Measurements from ENCODE around the gene RNF43.

The RNF43 gene

GRCh38 chr17:58373003-58373402 lies 44.3 kb downstream of the RNF43 start:
- WGBS, 2 experiments (ENCODE audit: insufficient coverage in 2 of 2) = 88 to 92% methylated on average over 2 to 4 of the region's 5 CpGs
- Histone ChIP-seq H3K9me3 (ENCODE audit: control insufficient read depth, low read length) (no peaks in the 10 kb centered on the region), H3K27ac (ENCODE audit: low read depth, low read length, severe bottlenecking) (no peak overlapping the region), H3K36me3 (ENCODE audit: control insufficient read depth, insufficient read depth, low read length) (no peaks in the 10 kb centered on the region), H3K4me1 (ENCODE audit: control insufficient read depth, insufficient read depth, low read length, poor library complexity, severe bottlenecking) (peaks cover 18% of the 10 kb centered on the region), H3K4me3 (ENCODE audit: extremely low read depth, insufficient read depth, low read length, poor library complexity, severe bottlenecking) (no peak overlapping the region)

DNA sequence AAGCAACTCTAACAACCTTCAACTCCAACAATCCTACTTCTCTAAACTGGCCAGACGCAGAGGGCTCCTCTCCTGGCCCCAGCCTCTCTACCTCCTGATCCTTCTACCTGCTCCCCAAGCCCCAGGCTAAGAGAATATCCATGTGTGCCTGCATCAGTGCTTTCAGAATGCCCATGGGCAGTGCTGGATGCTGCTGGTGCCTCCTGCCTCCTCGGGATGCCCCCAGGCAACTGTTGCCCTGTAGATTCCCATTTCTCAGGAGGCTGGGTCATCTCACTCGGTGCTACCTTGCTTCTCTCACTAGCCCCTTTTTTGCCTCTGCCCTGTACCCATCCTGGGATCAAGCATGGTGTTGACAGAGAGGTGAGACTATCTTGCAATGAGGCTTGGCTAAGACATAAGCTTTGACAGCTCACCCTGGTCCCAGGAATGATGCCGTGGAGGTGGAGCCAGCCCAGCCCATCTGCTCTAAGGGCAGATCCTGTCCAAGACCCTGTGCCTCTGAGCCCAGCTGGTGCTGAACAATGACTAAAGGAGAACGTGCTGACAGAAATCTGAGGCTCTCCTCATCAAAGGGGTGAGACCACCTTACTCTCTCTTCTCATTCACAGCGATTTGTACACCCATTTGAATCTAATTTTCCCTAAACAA lies 45.9 kb downstream of the RNF43 start:
- no peaks in the 10 kb centered on the region for H3K36me3 ChIP-seq (ENCODE audit: control insufficient read depth, insufficient read depth, low read length)
- H3K4me1 ChIP-seq (ENCODE audit: control insufficient read depth, insufficient read depth, low read length, poor library complexity, severe bottlenecking) = peaks cover 8% of the 10 kb centered on the region
- H3K27ac ChIP-seq (ENCODE audit: low read depth, low read length, severe bottlenecking) = no peak overlapping the region
- H3K9me3 ChIP-seq (ENCODE audit: control insufficient read depth, low read length) = no peaks in the 10 kb centered on the region
- WGBS, 2 experiments (ENCODE audit: insufficient coverage in 2 of 2) = 88 to 90% methylated on average over 4 to 6 of the region's 6 CpGs
- H3K4me3 ChIP-seq (ENCODE audit: extremely low read depth, insufficient read depth, low read length, poor library complexity, severe bottlenecking) = no peak overlapping the region

DNA sequence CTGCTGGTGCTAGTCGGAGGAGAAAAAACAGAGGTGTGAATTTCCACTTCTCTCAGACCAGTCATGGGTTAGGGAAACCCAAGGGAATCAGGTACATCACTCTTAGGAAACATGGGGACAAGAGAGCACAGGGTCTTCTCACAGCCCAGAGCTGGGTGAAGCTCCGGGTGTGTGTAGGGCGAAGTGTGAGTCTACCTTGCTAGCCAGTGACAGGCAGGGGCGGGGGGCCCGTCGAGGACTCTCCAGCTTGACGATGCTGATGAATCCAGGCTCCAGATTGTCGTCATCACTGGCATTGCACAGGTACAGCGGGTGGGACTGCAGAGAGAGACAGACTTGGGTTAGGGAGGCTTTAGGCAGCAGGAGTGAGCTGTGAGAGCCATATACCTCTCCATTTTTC lies 46.6 kb downstream of the RNF43 start:
- no peaks in the 10 kb centered on the region for H3K36me3 ChIP-seq (ENCODE audit: control insufficient read depth, insufficient read depth, low read length)
- no peaks in the 10 kb centered on the region for H3K9me3 ChIP-seq (ENCODE audit: control insufficient read depth, low read length)
- no peak overlapping the region for H3K4me3 ChIP-seq (ENCODE audit: extremely low read depth, insufficient read depth, low read length, poor library complexity, severe bottlenecking)
- peaks cover 8% of the 10 kb centered on the region for H3K4me1 ChIP-seq (ENCODE audit: control insufficient read depth, insufficient read depth, low read length, poor library complexity, severe bottlenecking)
- WGBS, 2 experiments (ENCODE audit: insufficient coverage in 2 of 2) = 91 to 94% methylated on average over 8 of the region's 9 CpGs
- no peak overlapping the region for H3K27ac ChIP-seq (ENCODE audit: low read depth, low read length, severe bottlenecking)

DNA sequence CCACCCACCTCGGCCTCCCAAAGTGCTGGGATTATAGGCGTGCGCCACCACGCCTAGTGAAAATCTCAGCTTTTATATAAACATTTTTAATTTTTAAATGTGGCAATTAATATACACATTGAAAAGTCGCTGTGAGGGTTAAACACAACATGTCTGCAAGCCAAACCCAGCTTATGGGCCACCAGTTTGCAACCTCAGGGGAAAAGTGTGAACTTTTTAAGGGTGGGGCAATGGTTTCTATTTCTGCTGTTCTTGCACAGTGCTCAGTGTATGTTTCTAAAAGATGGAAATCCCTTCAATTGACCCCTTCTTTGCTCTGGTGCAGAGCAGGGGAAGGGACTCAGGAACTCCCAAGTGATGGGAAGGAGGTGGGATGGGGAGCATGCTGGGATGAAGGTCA lies 47.0 kb downstream of the RNF43 start:
- H3K36me3 ChIP-seq (ENCODE audit: control insufficient read depth, insufficient read depth, low read length) = no peaks in the 10 kb centered on the region
- H3K4me1 ChIP-seq (ENCODE audit: control insufficient read depth, insufficient read depth, low read length, poor library complexity, severe bottlenecking) = peaks cover 7% of the 10 kb centered on the region
- WGBS, 2 experiments (ENCODE audit: insufficient coverage in 2 of 2) = 89% methylated on average over 1 of the region's 5 CpGs; no CpG with 5 or more reads in 1 of the 2 experiments
- no peak overlapping the region for H3K4me3 ChIP-seq (ENCODE audit: extremely low read depth, insufficient read depth, low read length, poor library complexity, severe bottlenecking)
- H3K27ac ChIP-seq (ENCODE audit: low read depth, low read length, severe bottlenecking) = no peak overlapping the region
- no peaks in the 10 kb centered on the region for H3K9me3 ChIP-seq (ENCODE audit: control insufficient read depth, low read length)

GRCh38 chr17:58369214-58370031 lies 47.9 kb downstream of the RNF43 start:
- Histone ChIP-seq H3K27ac (ENCODE audit: low read depth, low read length, severe bottlenecking) (no peak overlapping the region), H3K4me3 (ENCODE audit: extremely low read depth, insufficient read depth, low read length, poor library complexity, severe bottlenecking) (no peak overlapping the region), H3K36me3 (ENCODE audit: control insufficient read depth, insufficient read depth, low read length) (no peaks in the 10 kb centered on the region), H3K9me3 (ENCODE audit: control insufficient read depth, low read length) (no peaks in the 10 kb centered on the region), H3K4me1 (ENCODE audit: control insufficient read depth, insufficient read depth, low read length, poor library complexity, severe bottlenecking) (peaks cover 15% of the 10 kb centered on the region)
- WGBS, 2 experiments (ENCODE audit: insufficient coverage in 2 of 2) = 79 to 92% methylated on average over 2 to 5 of the region's 5 CpGs

- Histone ChIP-seq H3K4me3 (ENCODE audit: extremely low read depth, insufficient read depth, low read length, poor library complexity, severe bottlenecking) (no peak overlapping the region), H3K9me3 (ENCODE audit: control insufficient read depth, low read length) (no peaks in the 10 kb centered on the region), H3K36me3 (ENCODE audit: control insufficient read depth, insufficient read depth, low read length) (no peaks in the 10 kb centered on the region), H3K4me1 (ENCODE audit: control insufficient read depth, insufficient read depth, low read length, poor library complexity, severe bottlenecking) (peaks cover 21% of the 10 kb centered on the region), H3K27ac (ENCODE audit: low read depth, low read length, severe bottlenecking) (no peak overlapping the region)
- WGBS, 2 experiments (ENCODE audit: insufficient coverage in 2 of 2) = 90% methylated on average over 2 of the region's 3 CpGs; no CpG with 5 or more reads in 1 of the 2 experiments
Observed at GRCh38 chr17:58368860-58369213, 48.5 kb downstream of the RNF43 start.
